GM21367 (cell line): ENCODE data around the gene PEBP1.

Source experiments
- ATAC-seq: cut with Tn5 transposase; IDR thresholded peaks from one replicate; pipeline ENCODE4 v1.9.1; 2021; ENCODE audit not compliant: unreplicated experiment

The PEBP1 gene

GRCh38 chr12:118135788-118136558 lies at the start of gene PEBP1:
Gene PEBP1 (plus strand): TSS chr12:118136124. CDS start chr12:118136210, 86 bp downstream.
- peak; percentile 94 for ATAC-seq

GRCh38 chr12:118089782-118090181 lies 46.1 kb upstream of the PEBP1 start:
- no peak for ATAC-seq

GRCh38 chr12:118094039-118094438 lies 41.9 kb upstream of the PEBP1 start:
- no peak for ATAC-seq

GRCh38 chr12:118098401-118098800 lies 37.5 kb upstream of the PEBP1 start:
- no peak for ATAC-seq

- no peak for ATAC-seq
Observed at GRCh38 chr12:118098911-118099671, 36.8 kb upstream of the PEBP1 start.

- ATAC-seq: no peak
Observed at GRCh38 chr12:118101051-118101450, 34.9 kb upstream of the PEBP1 start.

- no peak for ATAC-seq
Observed at GRCh38 chr12:118102070-118102469, 33.9 kb upstream of the PEBP1 start.

GRCh38 chr12:118102609-118103008 lies 33.3 kb upstream of the PEBP1 start:
- ATAC-seq: no peak

GRCh38 chr12:118103201-118103600 lies 32.7 kb upstream of the PEBP1 start:
- no peak for ATAC-seq

GRCh38 chr12:118103601-118104382 lies 32.1 kb upstream of the PEBP1 start, which contains the start of gene VSIG10:
Gene VSIG10 (minus strand): TSS chr12:118104011. CDS start chr12:118103671, 340 bp downstream.
- ATAC-seq: no peak

GRCh38 chr12:118107011-118107410 lies 28.9 kb upstream of the PEBP1 start:
- ATAC-seq: no peak

GRCh38 chr12:118107694-118108093 lies 28.2 kb upstream of the PEBP1 start:
- ATAC-seq: no peak

GRCh38 chr12:118109088-118109487 lies 26.8 kb upstream of the PEBP1 start:
- no peak for ATAC-seq

GRCh38 chr12:118119449-118119879 lies 16.5 kb upstream of the PEBP1 start:
- no peak for ATAC-seq

GRCh38 chr12:118120579-118121363 lies 15.2 kb upstream of the PEBP1 start:
- peak; percentile 70 for ATAC-seq

GRCh38 chr12:118122264-118122663 lies 13.7 kb upstream of the PEBP1 start:
- no peak for ATAC-seq

GRCh38 chr12:118124333-118124874 lies 11.5 kb upstream of the PEBP1 start:
- ATAC-seq: no peak

GRCh38 chr12:118125743-118126118 lies 10.2 kb upstream of the PEBP1 start:
- ATAC-seq: no peak

- no peak for ATAC-seq
Observed at GRCh38 chr12:118126119-118126757, 9.7 kb upstream of the PEBP1 start.

- ATAC-seq: no peak
Observed at GRCh38 chr12:118127867-118128266, 8.1 kb upstream of the PEBP1 start.
